ENCODE data around the gene PRSS12.

The PRSS12 gene

GRCh38 chr4:118356731-118357130 lies 3.9 kb upstream of the PRSS12 start:
- DNase-seq (ENCODE audit: low read depth in 4 of 4, low spot score in 1 of 4), result no peak

- DNase-seq (ENCODE audit: low read depth in 4 of 4, low spot score in 1 of 4), result no peak
Observed at GRCh38 chr4:118356111-118356510, 3.3 kb upstream of the PRSS12 start.

DNA sequence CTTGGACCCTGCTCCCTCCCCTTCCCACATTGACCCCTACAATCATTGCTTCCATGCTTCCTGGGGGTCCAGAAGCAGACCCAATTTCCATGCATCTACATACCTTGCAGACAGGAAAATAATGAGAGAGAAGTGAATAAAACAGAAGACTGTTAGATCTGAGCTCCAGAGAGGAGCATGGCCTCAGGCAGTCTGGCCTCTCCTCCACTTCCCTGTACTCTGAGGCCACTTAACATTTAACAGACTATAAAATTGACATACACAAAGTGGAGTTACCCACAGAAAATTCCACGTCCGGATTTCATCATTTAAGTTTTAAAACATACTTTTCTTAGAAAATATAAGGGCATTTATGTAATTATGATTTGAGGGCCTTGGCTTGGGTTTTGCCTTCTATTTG lies 2.1 kb upstream of the PRSS12 start:
- no peak for DNase-seq (ENCODE audit: low read depth in 4 of 4, low spot score in 1 of 4)

DNA sequence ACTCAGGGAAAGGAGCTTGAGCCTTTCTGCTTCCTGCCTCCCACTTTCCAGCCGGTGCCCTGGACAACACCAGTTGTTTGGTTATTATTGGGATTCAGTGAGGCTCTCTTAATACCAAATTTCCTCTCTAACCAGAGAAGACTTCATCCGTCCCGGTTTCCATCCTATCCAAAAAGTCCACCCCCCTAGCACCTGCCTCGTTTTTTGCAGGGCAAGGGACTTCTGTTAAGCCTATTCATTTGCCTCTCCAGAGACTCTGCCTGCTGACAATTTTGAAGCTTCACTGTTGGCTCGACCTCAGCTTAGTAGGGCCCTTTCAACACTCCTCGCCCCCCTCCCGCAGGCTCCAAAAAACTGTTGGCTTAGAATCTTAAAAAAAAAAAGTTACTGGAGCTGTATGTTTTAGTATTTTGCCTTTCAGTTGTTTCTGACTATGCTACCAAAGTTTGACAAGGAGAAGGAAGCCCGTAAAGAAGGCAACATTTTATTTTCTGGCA lies 779 bp upstream of the PRSS12 start:
- no peak for DNase-seq (ENCODE audit: low read depth in 4 of 4, low spot score in 1 of 4)

- no peak for DNase-seq (ENCODE audit: low read depth in 4 of 4, low spot score in 1 of 4)
Observed at GRCh38 chr4:118351851-118352827, 664 bp downstream of the PRSS12 start.

DNA sequence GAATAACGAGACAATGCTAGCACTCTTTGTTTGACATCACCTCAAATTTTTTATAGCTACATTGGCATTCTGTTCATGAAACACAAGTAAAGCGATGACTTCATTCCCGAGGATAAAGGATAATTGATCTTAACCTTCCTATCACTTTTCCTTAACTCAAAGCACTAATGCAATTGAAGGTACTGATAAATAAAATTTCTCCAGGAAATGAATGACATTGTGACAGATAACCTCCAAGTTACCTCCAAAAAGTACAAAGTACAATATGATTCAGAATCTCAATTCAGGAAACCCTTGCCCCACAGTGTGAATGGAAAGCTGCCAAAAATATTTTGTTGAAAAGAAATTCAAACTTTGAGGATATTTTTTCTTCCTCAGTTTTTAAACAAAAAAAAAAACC lies 1.8 kb downstream of the PRSS12 start:
- DNase-seq (ENCODE audit: low read depth in 4 of 4, low spot score in 1 of 4), result no peak

DNA sequence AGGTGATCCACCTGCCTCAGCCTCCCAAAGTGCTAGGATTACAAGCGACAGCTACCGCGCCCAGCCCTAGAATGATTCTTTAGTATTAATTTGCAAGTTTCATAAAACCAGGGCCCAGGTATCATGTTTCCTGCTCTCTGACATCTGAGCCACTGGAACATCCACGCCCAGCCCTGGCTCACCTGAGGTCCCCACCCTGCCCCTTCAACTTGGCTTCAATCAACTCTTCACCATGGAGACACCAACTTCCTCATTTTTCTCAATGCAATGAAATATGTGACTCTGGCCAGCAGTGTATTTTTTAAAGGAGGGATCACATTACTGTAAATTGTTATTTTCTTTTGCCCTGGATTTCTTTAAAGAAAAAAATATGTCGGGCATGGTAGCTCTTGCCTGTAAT lies 3.9 kb downstream of the PRSS12 start:
- DNase-seq (ENCODE audit: low read depth in 4 of 4, low spot score in 1 of 4), result no peak

DNA sequence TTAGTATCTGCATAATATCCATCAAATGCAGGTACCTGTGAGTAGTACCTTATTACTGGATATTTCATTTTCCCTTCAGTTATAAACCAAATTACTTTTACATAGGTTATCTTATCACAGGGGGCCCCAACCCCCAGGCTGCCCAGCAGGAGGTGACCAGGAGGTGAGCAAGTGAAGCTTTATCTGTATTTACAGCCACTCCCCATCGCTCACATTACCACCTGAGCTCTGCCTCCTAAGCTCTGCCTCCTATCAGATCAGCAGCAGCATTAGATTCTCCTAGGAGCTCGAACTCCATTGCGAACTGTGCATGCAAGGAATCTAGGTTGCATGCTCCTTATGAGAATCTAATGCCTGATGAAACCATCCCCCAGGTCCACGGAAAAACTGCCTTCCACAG lies 6.3 kb downstream of the PRSS12 start:
- DNase-seq (ENCODE audit: low read depth in 4 of 4, low spot score in 1 of 4), result no peak

GRCh38 chr4:118345813-118346212 lies 7.0 kb downstream of the PRSS12 start:
- DNase-seq (ENCODE audit: low read depth in 4 of 4, low spot score in 1 of 4), result no peak

GRCh38 chr4:118344801-118345200 lies 8.0 kb downstream of the PRSS12 start:
- DNase-seq (ENCODE audit: low read depth in 4 of 4, low spot score in 1 of 4), result no peak

GRCh38 chr4:118343501-118343900 lies 9.3 kb downstream of the PRSS12 start:
- DNase-seq (ENCODE audit: low read depth in 4 of 4, low spot score in 1 of 4), result no peak

DNA sequence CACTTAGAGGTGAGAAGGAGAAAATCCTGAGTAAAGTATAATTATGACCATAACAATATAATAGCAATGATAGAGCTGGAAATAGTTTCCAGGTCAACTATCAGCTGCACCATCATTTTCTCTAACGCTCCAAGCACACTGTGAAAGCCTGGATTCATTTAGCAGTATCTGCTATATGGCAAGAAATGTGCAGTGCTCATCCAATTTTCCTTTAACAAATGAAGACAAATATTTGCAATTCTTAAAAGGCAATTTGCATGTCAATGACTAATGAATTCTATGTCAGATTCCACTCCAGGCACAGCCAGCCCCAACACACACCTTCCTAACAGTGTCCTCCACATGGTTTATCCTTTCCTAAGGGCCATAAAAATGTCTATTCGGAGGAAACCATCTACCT lies 12.7 kb downstream of the PRSS12 start:
- DNase-seq (ENCODE audit: low read depth in 4 of 4, low spot score in 1 of 4), result no peak

GRCh38 chr4:118338981-118339765 lies 13.6 kb downstream of the PRSS12 start:
- no peak for DNase-seq (ENCODE audit: low read depth in 4 of 4, low spot score in 1 of 4)

GRCh38 chr4:118338518-118338917 lies 14.3 kb downstream of the PRSS12 start:
- DNase-seq (ENCODE audit: low read depth in 4 of 4, low spot score in 1 of 4), result no peak

GRCh38 chr4:118337954-118338353 lies 14.8 kb downstream of the PRSS12 start:
- DNase-seq (ENCODE audit: low read depth in 4 of 4, low spot score in 1 of 4), result no peak

- no peak for DNase-seq (ENCODE audit: low read depth in 4 of 4, low spot score in 1 of 4)
Observed at GRCh38 chr4:118335774-118336173, 17.0 kb downstream of the PRSS12 start.

DNA sequence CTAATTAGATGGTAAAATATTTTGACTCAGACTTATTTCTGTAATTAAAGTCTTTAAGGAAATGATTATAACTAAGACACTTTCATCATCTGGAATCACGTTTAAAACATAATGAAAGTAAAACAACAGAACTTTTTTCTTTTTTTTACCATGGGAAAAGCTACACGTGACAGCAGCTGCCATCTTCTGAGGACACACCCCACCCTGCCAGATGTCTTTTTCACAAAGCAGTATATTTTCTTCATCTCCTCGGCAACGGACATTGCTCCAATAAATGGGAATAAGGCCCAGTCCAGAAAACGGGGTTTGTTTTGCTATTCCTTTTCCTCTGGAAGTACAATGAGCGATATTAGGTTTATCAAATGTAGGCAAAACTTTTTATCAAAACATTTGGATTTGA lies 17.5 kb downstream of the PRSS12 start:
- no peak for DNase-seq (ENCODE audit: low read depth in 4 of 4, low spot score in 1 of 4)

- DNase-seq (ENCODE audit: low read depth in 4 of 4, low spot score in 1 of 4), result no peak
Observed at GRCh38 chr4:118331352-118331751, 21.5 kb downstream of the PRSS12 start.

- no peak for DNase-seq (ENCODE audit: low read depth in 4 of 4, low spot score in 1 of 4)
Observed at GRCh38 chr4:118329849-118330248, 23.0 kb downstream of the PRSS12 start.

GRCh38 chr4:118327554-118328241 lies 25.1 kb downstream of the PRSS12 start:
- no peak for DNase-seq (ENCODE audit: low read depth in 4 of 4, low spot score in 1 of 4)

DNA sequence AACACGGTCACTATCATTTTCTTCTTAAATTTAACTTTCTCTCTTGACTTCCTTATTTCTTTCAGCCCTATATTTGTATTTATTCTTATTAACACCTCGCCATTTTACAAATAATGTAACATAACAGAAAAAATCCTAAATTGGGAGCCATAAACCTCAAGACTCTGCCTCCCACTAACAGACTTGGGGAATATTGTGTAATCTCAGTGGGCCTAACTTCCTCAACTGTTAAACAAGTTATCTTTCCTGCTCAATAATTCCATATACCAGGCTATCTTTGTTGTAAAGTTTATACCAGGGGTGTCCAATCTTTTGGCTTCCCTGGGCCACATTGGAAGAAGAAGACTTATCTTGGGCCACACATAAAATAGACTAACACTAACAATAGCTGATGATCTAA lies 26.2 kb downstream of the PRSS12 start:
- no peak for DNase-seq (ENCODE audit: low read depth in 4 of 4, low spot score in 1 of 4)

All from stimulated activated CD4-positive, alpha-beta T cell treated with anti-CD3 and anti-CD28 coated beads, Interleukin-1b, Interleukin-23, amount 100 ng/mL, for 24 hours (primary cell).